OCI-LY3 (cell line): Measurements from ENCODE around the gene SERTAD3.

ENCODE experiments used
- EZH2phosphoT487 ChIP-seq: fragments of 200-600 bp; shearing (Covaris generic); IDR thresholded peaks from 2 replicates; pipeline ENCODE4 v1.6.1; 2018; ENCODE audit warnings: antibody characterized with exemption, mixed run types, low read depth
- TF ChIP-seq, protein P1 (sequence below): fragments of 200-600, 300-600 bp; sonication (generic); IDR thresholded peaks from 2 replicates; pipeline ENCODE4 v1.5.1; 2014; ENCODE audit warnings: antibody characterized with exemption, low read length, low read depth

DNA sequence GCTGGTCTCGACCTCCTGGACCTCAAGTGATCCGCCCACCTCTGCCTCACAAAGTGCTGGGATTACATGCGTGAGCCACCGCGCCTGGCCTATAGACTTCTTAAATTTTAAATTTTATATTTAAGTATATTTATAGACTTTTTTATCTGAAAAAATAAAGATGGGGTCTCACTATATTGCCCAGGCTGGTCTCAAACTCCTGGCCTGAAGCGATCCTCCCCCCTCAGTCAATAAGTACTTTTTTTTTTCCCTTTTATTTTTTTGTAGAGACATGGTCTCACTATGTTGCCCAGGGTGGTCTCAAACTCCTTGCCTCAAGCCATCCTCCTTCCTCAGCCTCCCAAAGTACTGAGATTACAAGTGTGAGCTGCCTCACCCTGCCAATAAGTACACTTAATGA lies 20.2 kb downstream of the SERTAD3 start:
- TF ChIP-seq, protein P1, sequence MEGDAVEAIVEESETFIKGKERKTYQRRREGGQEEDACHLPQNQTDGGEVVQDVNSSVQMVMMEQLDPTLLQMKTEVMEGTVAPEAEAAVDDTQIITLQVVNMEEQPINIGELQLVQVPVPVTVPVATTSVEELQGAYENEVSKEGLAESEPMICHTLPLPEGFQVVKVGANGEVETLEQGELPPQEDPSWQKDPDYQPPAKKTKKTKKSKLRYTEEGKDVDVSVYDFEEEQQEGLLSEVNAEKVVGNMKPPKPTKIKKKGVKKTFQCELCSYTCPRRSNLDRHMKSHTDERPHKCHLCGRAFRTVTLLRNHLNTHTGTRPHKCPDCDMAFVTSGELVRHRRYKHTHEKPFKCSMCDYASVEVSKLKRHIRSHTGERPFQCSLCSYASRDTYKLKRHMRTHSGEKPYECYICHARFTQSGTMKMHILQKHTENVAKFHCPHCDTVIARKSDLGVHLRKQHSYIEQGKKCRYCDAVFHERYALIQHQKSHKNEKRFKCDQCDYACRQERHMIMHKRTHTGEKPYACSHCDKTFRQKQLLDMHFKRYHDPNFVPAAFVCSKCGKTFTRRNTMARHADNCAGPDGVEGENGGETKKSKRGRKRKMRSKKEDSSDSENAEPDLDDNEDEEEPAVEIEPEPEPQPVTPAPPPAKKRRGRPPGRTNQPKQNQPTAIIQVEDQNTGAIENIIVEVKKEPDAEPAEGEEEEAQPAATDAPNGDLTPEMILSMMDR: no peak
- TF ChIP-seq EZH2phosphoT487: no peak
